HG03432 (cell line): ENCODE measurements around the gene CYLD.

Experiments used
- ATAC-seq: cut with Tn5 transposase; IDR thresholded peaks from one replicate; pipeline ENCODE4 v1.9.1; 2021; ENCODE audit warnings: mild to moderate bottlenecking, moderate library complexity; ENCODE audit not compliant: unreplicated experiment

The CYLD gene

DNA sequence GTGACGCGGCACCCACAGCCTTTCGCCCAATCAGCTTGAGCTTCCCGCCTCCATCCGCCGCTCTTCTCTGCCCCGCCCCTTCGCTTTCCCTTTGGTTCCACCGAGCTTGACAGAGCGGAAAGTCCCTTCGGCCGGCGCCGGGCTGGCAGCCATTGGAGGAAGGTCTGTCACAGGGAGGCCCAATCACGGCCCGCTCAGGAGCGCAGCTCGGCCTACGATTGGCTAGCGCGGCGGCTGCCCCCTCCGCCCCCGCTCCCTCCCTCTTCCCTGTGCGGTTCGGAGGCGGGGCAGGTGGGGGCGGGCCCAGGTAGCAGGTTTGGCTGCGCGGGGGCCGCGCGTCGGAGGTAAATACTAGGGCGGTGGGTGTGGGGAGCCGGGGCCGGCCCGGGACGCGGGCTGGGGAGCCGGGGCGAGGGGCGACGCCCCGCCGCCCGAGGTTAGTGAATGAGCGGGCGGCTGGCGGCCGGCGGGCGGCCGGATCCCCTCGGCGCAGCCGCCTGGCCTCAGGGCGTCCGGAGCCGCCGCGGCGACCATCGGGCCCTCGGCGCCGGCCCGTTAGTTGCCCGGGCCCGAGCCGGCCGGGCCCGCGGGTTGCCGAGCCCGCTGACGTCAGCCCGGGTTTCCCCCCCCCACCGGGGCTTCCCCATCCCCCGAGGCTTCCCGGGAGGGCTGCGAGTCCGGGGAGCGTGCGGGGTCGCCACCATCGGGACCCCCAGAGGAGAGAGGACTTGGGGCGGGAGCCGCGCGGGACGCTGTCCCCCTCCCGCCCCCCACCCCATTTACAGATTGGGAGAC, at the start of gene CYLD:
CYLD (plus strand) TSS at position 306 of the 795 bp plus-strand sequence. CDS start 7,613 bp downstream, outside the sequence.
- peak; percentile 94 for ATAC-seq

DNA sequence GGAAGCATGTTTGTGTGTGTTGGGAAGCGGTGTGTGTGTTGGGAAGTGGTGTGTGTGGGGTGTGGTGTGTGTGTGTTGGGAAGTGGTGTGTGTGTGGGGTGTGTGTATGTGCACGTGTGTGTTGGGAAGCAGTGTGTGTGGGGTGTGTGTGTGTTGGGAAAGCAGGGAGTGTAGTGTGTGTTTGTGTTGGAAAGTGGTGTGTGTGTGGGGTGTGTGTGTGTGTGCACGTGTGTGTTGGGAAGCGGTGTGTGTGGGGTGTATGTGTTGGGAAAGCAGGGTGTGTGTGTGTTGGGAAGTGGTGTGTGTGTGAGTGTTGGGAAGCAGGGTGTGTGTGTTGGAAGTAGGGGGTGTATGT, 49.3 kb upstream of the CYLD start:
- no peak for ATAC-seq

DNA sequence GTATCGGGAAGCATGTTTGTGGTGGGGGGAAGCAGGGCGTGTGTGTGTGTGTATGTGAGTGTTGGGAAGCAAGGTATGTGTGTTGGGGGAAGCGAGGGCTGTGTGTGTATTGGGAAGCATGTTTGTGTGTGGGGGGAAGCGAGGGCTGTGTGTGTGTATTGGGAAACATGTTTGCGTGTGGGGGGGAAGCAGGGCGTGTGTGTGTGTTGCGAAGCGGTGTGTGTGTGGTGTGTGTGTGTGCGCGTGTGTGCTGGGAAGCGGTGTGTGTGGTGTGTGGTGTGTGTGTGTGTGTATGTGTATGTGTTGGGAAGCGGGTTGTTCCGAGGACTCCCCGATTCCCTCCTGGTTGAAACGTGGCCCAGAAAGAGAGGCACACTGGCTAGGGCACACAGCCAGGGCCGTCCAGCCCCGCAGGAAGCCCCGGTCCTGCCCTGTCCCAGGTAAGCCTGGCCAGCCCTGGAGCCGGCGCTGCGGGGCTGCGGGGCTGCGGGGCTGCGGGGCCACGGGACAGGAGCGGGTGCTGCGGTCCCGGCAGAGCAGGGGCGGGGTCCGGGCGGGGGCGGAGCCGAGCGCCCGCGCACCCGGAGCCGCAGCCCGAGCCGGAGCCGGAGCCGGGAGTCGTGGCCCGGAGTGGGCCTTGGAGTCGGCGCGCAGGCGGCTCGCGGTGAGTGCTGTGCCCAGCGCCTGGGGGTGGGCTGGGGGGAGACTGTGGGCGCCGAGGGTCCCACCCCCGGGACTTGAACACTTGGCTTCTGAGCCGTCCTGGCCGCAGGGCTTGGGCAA, 48.7 kb upstream of the CYLD start, which contains the start of gene NOD2:
NOD2 (plus strand) TSS at position 608 of the 783 bp plus-strand sequence. CDS start 5,890 bp downstream, outside the sequence.
- no peak for ATAC-seq

DNA sequence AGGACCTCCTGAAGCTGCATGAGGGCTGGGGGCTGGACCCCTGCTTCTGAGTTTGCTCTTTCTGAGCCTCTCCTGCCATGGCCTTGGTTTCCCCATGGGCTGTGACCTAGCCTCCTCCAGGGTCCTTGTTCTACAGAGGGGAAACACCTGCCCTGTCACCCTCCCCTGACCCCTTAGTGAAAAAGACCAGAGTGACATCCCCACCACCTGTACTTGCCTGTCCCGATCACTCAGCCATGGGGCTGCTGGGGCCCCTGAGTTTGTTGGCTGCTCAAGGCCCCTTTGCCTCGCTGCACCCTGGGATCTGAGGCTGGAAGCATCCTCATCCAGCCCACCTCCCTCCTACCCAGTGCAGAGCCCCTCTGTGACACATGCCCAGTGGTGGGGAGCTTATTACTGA, 47.7 kb upstream of the CYLD start:
- ATAC-seq, result no peak

DNA sequence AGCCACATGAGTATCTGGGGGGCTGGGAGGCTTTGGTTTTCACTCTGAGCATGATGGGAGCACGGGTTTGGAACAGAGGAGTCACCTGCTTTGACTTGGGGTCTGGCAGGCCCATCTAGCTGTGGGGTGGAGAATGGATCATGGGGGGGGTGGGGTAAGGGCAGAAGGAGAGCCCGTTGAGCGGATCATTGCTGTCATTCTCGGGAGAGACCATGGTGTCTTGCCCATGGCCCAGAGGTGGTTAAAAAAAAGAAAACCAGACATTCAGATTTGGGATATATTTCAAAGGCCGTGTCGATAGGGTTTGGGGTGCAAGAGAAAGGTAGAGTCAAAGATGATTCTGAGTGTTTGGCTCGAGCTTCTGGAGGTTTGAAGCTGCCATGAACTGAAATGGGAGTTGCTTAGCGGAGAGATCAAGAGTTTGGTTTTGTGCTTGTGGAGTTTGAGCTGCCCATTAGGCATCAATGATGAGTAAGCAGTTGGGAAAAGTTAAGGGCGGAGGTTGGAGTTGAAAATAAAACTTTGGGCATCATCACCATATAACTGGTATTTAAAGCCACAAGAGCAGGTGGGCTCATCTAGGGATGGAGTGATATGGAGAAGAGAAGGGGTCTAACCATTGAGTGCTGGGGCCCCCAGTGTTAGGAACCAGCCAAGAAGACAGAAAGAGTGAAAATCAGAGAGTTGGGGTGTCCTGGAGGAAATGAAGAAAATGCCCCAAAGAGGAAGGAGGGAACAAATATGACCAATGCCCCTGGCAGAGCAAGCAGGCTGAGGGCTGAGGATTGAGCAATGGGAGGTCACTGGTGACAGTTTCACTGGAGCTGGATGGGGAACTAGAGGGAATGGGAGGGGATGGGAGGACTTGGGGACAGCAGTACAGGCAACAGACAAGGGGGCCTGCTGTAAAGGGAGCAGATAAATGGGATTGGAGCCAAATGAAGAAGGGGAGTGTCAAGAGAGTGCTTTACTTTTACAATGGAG, 46.6 kb upstream of the CYLD start:
- no peak for ATAC-seq

DNA sequence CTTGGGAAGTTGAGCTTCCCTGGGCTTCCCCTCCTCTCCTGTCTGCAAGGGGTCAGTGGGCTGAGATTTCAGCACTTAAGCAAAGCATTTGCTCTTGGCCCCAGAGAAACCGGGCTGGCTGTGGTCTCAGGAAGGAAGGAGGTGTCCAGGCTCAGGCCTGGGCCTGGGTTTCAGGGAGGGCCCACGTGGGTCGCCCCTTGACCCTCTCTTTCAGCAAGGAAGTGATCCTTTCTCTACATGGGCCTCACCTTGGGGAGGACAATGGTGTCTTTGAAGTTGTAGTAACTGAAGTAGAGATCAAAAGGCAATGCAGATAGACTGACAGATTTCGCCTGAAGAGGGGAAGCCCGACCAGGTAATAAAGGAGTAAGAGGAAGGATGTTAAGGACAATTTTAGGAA, 45.8 kb upstream of the CYLD start:
- peak; percentile 27 for ATAC-seq

DNA sequence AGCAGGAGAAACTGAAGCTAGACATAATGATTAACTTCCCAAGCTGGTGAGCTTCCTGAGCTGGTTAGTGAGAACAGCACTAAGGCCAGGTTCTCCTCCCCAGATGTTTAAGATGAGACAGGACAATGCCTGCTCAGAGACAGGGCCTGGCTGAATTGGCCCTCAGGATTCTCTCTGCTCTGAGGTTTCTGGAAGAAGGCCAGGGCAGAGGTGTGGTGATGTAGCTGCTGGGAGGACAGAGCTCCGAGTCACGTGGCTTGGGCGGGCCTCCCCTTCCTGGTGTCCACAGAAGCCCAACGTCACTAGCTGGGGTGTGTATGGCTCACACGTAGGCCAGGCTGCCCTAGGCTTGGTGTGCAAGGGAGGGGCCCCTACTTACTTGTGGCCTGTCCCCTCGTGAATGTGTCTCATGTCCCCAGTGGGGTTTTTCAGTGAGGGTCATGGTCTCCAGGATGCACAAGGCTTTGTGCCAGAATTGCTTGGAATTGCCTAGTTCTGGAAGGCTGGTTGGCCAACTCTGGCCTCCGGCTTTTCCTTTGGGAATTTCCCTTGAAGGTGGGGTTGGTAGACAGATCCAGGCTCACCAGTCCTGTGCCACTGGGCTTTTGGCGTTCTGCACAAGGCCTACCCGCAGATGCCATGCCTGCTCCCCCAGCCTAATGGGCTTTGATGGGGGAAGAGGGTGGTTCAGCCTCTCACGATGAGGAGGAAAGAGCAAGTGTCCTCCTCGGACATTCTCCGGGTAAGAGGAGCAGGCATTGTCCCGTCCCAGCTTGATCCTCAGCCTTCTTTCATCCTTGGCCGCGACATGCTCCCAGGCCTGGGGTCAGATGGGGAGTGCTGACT, 45.1 kb upstream of the CYLD start:
- peak; percentile 53 for ATAC-seq

DNA sequence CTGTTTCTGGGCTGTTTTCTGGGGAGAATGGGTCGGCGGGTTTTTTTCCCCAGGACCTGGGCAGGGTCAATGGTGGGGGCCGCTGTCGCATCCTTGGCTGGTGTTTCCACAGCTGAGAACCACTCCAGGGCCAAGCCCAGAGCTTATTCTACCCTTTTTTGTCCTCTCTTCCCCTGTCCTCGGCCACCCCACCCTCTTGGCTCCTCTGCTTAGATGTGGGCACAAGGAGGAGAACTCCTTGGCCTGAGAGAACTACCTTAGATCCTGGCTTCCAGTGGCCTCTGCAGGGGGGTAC, 44.5 kb upstream of the CYLD start:
- ATAC-seq, result no peak

DNA sequence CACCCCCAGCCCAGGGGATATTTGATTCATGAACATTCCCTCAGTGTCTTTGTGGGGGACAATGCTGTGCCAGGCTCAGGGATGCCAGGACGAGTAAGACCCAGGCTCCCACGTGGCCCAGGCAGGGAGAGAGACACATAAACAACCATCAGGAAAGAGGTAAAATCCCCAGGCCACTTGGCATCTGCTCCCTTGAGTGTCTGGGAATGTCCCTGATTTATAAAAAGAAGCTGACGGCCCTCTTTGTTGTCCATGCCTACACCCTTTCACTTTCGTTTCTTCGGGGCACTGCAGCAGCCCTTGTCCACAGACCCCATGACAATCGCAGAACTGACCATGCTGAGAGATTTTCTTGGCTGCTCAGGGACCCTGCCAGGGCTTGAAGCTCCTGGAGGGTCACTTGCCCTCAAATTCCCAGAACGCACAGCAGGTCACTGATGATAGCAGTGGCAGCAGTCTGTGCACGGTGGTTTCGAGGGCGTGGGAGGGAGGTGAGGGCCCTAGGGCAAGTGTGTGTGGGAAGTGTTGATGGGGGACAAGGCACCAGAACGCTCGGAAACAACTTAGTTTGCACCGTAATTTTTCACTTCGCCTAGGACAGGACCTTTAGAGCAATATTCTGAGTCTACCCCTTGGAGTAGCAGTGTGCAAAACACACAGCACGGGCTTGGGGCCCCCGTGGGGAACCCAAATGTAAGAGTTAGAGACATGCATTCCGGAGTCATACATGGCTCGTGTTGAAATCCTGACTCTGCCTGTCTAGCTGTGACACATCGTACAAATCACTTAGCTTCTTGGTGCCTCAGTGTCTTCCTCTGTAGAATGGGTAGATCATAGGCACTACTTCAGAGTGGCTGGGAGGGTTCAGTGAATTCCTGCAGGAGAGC, 43.8 kb upstream of the CYLD start:
- ATAC-seq, result peak; percentile 55

DNA sequence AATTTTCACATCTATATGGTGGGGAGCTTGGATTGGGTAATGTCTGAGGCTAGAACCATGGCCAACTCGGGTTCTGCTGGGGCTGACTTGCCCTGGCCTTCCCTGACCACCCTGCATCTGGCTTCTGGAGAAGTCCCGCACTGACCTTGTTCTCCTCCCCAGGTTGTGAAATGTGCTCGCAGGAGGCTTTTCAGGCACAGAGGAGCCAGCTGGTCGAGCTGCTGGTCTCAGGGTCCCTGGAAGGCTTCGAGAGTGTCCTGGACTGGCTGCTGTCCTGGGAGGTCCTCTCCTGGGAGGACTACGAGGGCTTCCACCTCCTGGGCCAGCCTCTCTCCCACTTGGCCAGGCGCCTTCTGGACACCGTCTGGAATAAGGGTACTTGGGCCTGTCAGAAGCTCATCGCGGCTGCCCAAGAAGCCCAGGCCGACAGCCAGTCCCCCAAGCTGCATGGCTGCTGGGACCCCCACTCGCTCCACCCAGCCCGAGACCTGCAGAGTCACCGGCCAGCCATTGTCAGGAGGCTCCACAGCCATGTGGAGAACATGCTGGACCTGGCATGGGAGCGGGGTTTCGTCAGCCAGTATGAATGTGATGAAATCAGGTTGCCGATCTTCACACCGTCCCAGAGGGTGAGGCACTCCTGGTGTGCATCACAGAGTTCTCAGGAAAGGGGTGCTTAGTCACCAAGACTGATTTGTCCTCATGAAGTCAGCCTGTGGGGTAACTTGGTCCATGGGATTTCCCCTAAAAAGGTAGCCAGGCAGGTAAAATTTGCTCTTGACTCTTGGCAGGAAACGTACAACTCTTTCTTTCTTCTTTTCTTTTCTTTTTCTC, 42.3 kb upstream of the CYLD start:
- ATAC-seq, result no peak

DNA sequence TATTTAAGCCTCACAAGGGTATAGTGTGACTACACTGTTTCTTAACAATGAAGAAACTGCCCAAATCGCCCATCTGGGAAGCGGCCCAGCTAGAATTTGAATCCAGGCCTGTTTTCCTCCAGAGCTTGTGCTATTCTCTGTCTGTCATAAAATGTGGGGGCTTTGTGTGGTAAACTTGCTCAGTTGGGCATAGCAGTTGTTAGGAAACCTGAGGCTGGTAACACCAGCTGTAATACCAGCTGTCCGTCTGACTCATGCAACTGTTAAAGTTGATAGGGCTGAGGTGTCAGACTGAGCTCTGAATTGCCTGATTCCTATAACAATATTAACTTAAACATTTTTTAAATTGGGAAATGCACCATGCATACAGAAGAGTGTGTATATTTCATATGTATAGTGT, 39.2 kb upstream of the CYLD start:
- no peak for ATAC-seq

DNA sequence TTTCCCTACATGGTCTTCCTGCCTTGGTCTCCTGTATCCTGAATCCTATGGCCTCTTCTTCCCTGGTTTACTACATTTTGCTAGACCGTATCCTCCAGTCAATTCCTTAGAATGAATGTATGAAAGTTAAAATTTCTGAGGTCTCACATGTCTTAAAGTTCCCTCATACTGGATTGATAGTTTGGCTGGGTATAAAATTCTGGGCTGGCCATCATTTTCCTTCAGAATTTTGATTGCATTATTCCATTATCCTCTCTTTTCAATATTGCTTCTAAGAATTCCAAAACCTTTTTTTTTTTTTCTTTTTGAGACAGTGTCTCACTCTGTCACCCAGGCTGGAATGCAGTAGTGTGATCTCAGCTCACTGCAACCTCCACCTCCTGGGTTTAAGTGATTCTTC, 37.6 kb upstream of the CYLD start:
- ATAC-seq, result no peak

DNA sequence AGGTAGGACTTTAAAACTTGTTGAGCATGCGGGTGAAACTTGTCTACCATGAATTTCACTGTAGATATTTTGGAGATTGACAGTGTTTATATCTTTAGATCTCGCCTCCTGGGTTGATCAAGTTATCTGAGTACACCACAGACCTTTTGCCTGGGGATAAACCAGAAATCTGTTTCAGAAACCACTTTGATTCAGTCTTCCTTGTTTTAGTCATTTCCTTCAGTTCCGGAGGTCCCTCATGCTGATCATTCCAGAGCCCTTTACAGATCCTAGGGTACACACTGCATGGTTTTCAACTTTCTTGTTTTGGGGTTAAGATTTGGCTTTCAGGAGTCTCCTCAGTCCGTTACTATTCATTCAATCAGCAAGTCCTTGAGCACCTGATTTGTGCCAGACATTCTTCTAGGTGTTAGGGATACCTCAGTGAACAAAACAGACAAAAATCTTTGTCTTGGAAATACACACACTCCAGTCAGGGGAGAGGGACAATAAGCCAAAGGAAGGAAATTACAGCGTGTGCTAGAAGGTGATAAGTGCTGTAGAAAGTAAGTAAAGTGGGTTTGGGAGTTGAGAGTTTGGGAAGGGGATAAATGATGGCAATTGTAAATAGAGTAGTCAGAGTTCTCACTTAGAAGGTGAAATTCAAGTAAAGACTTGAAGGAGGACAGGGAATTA, 36.3 kb upstream of the CYLD start:
- ATAC-seq, result no peak

DNA sequence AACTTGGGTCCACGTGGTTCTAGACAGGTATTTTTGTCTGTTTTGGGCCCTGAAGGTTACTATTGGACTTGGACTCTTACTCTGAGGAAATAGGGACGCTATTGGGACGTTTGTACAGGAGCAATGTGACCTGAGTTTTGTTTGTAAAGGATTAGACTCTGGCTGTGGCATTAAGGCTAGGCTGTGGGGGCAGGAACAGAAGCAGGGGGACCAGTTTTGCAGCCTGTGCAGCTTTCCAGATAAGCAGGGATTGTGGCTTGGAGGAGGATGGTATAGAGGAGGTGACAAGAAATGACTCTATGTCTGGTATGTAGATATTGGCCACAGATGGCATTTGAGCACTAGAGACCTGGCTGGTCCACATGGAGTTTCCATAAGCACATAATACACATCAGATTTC, 35.6 kb upstream of the CYLD start:
- ATAC-seq, result no peak

DNA sequence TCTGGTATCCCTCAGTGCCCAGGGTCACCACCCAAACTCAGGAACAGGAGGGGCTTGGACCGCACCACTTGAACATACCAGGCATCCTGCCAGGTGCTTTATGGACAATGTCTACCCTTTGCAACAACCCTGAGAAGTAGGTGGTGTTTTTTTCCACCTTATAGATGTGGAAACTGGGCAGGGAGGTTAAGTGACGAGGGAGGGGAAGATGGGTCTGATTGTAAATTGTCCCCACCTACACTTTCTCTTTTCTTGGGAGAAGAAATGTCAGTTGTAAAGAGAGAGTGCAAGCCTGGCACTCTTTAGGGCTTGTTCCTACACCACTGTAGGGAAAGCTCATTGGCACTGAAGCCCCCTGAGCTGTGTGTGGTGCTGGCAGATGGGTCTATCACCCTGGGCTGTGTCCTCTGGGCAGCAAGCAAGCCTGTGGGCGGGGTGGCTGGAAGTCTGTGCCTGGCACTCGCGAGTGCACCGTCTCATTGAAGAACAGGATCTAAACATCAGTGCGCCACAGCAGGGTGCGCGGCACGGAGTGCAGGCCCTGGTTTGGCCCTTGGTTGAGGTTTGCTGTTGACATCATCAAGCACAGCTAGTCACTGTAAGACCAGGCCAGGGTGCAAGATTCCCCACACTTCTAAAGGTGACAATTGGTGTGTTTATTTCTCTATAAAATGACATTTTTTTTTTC, 33.4 kb upstream of the CYLD start:
- ATAC-seq, result no peak

DNA sequence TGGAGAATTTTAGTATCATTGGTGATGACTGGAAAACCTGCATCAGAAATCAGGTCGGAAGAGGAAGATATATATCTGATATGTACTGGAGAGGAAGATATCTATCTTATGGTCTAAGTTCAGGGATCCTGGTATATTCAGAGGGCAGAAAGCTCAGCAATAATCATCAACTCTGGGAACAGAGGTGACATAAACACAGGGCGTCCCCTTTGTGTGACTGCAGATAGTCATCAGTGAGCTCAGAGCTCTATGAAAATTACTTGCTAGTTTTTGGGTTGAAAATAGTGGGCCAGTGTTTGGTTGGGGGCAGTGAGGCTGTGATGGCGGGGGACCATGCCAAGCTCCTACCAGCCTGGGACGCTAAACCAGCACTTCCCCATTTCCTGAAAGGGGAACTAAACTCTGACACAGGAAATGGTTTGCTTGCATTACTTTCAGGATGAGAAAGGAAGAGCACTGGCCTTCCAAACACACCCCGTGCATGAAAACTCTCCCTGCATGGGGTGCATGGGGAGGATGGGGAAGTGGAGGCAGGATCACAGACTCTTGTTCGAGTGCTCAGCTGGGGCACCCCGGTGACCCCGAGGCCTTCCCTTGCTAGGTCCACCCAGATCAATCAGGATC, 32.7 kb upstream of the CYLD start:
- ATAC-seq, result no peak

DNA sequence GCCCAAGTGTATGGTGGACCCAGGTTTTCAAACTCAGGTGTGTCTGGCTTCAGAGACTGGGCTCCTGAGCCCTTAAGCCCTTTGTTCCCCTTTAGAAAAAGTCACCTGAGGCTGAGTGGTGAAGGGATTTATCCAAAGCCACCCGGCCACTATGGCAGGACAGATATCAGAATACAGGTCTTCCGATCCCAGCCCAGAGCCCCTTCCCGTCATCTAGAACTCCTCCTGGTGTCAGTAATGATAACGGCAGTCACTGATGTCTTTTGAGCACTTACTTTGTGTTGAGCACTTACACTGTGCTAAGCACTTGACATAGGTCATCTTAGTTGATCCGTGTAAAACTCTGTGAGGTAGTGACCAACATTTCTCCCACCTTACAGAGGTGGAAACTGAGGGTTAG, 31.9 kb upstream of the CYLD start:
- no peak for ATAC-seq
